Stimulated activated CD4-positive, alpha-beta T cell treated with anti-CD3 and anti-CD28 coated beads, Interleukin-1b, Interleukin-23, amount 100 ng/mL, for 24 hours (primary cell): ENCODE measurements around the gene NEIL1.
"Not testable (repeated sequence)": the region's sequence is repeated elsewhere in the genome, so short reads cannot be mapped to it uniquely, and the experiment has no call there.

ENCODE experiments used
- DNase-seq, 4 experiments: peaks; one replicate each; pipeline ENCODE4 v3.0.0-alpha.2; 2020; ENCODE audit warnings: low read depth in 4 of 4, low spot score in 1 of 4

The NEIL1 gene

DNA sequence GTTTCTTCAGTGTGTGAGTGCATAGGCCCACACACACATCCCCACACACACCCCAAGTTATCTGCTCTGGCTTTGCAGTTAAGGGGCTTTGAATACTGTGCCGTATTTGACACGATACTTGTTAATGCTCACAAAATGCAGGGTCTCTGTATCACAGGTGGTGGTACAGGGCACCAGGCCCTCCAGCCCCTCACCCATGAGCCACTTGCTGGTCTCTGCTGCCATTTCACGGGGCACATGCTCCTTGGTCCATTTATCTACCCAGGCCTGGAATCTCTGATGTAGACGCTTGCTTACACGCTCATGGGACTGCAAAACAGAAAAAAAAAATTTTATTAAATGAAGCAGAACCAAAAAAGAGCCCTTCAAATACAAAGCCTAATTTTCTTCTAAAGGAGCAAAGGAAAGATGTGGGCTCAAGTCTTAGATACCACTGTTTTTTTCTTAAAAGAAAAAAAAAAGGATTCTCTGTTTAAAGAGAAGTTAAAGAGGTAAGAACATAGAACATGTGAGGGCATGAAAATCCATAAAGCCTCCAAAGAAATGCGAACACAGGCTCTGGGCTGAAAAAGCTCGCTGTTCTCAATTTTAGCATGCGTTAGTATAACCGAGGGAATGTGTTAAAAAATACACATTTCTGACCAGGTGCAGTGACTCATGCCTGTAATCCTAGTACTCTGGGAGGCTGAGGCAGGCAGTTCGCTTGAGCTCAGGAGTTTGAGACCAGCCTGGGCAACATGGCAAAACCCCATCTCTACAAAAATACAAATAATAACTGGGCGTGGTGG lies 25.3 kb downstream of the NEIL1 start:
- no peak for DNase-seq

DNA sequence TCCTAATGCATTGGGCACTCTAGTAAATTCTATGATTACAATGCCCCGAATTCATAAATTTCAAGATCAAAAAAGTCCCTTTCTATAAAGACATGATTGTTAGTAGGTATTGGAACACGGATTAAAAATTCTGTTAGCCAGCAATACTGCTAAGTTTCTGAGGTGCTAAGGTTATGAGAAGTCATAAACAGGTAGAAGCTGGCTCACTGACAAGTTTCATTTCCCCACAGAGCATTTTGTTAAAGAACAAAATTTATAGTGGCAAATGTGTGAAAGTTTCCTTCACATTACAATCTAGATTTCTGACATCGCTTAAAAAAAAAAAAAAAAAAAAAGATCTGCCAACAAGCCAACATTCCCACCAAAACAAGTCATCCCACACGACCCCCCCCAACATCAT lies 33.9 kb downstream of the NEIL1 start:
- DNase-seq: no peak

DNA sequence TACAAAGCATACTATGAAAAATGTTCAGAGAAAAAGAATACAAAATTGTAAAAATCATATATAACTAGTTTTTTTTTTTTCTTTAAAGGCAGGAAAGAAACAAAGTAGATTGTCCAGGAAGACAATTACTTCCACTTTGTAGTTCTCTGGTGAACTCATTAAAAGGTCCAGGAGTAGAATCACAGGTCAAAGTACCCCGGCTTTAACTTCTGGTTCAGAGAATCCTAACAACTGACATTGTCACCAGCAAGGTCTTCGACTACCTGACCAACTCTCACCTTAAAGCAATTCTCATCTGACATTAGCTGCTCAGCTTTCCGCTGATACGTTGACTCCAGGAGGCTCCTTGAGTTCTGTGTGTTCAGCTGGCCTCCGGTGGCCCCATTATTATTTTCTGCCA lies 37.1 kb downstream of the NEIL1 start:
- not testable (repeated sequence) for DNase-seq

DNA sequence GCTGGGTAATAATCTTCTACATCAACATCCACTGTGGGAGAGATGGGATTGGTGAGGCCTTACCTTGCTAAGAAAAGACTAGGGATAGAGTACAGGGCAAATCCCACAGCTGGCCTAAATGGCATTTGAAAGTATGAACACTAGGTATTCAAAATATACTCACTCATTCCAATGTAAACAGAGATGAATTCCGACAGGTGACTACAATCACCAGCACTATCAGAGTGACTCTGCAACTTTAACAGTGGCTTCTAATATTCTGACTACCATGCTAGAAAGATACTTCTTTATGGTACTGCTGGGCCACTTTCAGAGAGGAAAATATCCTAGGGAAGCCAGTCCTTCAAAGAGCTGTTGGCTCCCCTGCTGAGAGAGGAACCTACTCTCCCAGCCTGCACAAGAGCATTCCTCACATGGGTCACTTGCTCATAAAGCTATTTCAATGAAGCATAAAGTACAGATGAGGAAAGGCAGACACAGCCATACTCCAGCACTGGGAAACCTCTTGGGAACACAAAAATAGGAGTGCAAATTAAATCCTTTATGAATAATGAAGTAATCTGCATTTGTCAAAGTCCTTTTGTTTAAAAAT lies 43.0 kb downstream of the NEIL1 start:
- DNase-seq: no peak

DNA sequence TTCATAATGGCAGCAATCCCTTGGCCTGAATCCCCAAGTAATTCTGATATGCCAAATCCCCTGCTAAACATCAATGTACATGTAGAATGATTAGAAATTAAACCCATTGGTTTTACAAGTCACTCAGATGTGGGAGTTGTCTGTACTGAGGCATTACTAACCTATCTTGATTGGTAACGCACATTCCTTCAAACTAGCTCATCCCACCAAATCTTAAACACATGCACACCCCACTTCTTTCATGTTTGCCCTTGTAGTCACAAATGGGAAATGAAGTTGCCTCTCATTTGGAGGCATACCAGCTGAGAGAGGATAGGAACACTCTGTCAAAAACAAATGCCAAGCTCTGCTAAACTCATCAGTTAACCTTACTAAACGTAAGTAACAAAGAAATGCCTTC lies 50.7 kb downstream of the NEIL1 start:
- DNase-seq: no peak

DNA sequence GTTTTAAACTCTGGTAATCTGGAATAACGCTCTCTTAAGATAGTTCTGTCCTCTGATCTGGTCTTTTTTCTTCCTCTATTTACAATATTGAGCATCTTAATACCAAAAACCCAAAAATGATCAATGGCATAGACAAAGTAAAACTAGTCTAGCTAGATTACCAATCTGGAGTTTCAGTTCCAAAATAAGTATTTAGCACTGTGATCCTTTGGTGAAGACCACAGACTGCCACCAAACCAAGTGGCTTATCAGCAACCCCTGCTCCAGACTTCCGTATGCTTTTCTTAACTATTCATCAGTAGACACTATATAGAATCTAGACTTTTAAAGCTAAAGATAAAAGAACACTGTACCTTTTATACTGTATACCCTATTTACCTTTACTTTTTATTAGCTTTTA lies 57.1 kb downstream of the NEIL1 start:
- no peak for DNase-seq
